ENCODE data around the gene RAPGEF1. TPM values are rescaled to one million over a fixed set of nuclear protein-coding genes. Genes with fewer than 3 reads are reported as not detected.

RAPGEF1 gene
- total and polyA plus RNA-seq, 2 experiments from 2014 or later, result 26.2 to 29.7 TPM

DNA sequence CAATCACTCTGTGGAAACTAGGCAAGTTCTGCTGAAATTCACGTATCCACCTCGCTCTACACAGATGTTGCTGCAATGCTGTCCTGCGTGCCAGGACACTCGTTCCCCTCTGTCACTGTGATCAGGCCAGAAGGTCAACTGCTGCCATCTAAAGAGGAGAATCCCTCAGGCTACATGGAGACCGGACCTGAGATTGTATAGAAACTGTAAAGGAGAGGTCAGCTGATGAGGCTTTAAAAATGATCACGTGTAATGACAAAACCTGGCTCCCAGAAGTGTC lies 114.4 kb downstream of the RAPGEF1 start:
- Histone ChIP-seq H2AFZ (no peak overlapping the region), H3K4me3 (no peak overlapping the region), H3K79me2 (no peaks in the 10 kb centered on the region), H3K36me3 (replicated peaks; ENCODE audit: insufficient read depth, low read depth) (no peaks in the 10 kb centered on the region), H4K20me1 (ENCODE audit: insufficient read depth, poor library complexity, severe bottlenecking) (no peaks in the 10 kb centered on the region), H3K4me1 (ENCODE audit: insufficient read depth) (no peaks in the 10 kb centered on the region), H3K27me3 (no peaks in the 10 kb centered on the region), H3K27ac (no peak overlapping the region), H3K9me3 (ENCODE audit: low read depth) (no peaks in the 10 kb centered on the region), H3K4me2 (no peak overlapping the region), H3K9me2 (replicated peaks; ENCODE audit: insufficient read depth) (no peaks in the 10 kb centered on the region)
- TF ChIP-seq, protein P1, sequence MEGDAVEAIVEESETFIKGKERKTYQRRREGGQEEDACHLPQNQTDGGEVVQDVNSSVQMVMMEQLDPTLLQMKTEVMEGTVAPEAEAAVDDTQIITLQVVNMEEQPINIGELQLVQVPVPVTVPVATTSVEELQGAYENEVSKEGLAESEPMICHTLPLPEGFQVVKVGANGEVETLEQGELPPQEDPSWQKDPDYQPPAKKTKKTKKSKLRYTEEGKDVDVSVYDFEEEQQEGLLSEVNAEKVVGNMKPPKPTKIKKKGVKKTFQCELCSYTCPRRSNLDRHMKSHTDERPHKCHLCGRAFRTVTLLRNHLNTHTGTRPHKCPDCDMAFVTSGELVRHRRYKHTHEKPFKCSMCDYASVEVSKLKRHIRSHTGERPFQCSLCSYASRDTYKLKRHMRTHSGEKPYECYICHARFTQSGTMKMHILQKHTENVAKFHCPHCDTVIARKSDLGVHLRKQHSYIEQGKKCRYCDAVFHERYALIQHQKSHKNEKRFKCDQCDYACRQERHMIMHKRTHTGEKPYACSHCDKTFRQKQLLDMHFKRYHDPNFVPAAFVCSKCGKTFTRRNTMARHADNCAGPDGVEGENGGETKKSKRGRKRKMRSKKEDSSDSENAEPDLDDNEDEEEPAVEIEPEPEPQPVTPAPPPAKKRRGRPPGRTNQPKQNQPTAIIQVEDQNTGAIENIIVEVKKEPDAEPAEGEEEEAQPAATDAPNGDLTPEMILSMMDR (IDR thresholded peaks at IDR 0.05; ENCODE audit: poor library complexity), result no peak
- TF ChIP-seq EZH2phosphoT487 (IDR thresholded peaks at IDR 0.05; ENCODE audit: low read depth, severe bottlenecking, unreplicated experiment), result no peak
- TF ChIP-seq EZH2 (IDR thresholded peaks at IDR 0.05; ENCODE audit: borderline replicate concordance), result no peak
- WGBS (ENCODE audit: low lambda C conversion rate, missing lambda C conversion rate), result 93% methylated on average over 6 of the region's 6 CpGs
- DNase-seq (ENCODE audit: low spot score), result no peak

DNA sequence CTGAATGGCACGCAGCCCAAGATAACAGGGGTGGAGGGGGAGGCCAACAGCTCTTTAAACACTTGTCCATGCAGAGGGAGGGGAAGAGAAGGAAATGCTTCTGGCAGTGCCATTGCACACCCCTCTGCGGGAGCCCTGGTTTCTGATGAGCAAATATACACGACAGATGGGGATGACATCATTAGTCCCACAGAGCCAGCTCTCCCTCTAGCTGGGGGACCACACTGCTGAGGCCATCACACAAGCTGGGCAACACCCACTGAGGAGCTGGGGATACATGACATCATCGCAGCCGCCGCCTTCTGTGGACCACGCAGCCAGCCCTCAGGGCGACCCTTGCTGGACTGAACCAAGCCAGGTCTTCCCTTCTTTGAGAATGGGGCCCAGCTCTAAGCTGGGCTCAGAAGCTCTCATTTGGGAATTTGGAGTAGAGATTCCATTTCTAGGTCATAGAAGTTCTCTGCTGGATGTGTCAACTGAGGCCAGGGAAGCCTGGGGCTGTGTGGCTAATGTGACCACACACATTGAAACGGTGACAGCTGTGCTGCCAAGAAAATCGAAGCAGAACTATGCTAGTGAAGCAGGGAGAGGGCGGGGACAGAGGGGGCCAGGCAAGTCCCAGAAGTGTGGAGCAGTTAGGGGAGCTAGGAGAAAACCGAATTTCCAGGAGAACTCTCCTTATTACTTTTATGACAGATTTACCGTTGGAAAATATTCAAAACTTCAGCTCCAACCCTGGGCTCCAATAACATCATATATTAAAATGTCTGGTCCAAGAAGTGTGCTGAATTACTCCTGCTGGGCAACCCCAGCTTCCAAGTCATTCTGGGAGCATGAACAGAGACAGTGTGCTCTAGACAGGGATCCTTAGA lies 115.0 kb downstream of the RAPGEF1 start:
- no peak overlapping the region for H3K4me2 ChIP-seq
- no peak overlapping the region for H3K27ac ChIP-seq
- no peaks in the 10 kb centered on the region for H4K20me1 ChIP-seq (ENCODE audit: insufficient read depth, poor library complexity, severe bottlenecking)
- 90% methylated on average over 13 of the region's 13 CpGs for WGBS (ENCODE audit: low lambda C conversion rate, missing lambda C conversion rate)
- no peak for DNase-seq (ENCODE audit: low spot score)
- TF ChIP-seq EZH2 (IDR thresholded peaks at IDR 0.05; ENCODE audit: borderline replicate concordance), result no peak
- TF ChIP-seq, protein P1 (IDR thresholded peaks at IDR 0.05; ENCODE audit: poor library complexity), result no peak
- no peak for TF ChIP-seq EZH2phosphoT487 (IDR thresholded peaks at IDR 0.05; ENCODE audit: low read depth, severe bottlenecking, unreplicated experiment)
- no peaks in the 10 kb centered on the region for H3K79me2 ChIP-seq
- H3K4me1 ChIP-seq (ENCODE audit: insufficient read depth), result no peaks in the 10 kb centered on the region
- H3K36me3 ChIP-seq (replicated peaks; ENCODE audit: insufficient read depth, low read depth), result no peaks in the 10 kb centered on the region
- H3K4me3 ChIP-seq, result no peak overlapping the region
- H2AFZ ChIP-seq, result no peak overlapping the region
- H3K27me3 ChIP-seq, result no peaks in the 10 kb centered on the region
- H3K9me2 ChIP-seq (replicated peaks; ENCODE audit: insufficient read depth), result no peaks in the 10 kb centered on the region
- H3K9me3 ChIP-seq (ENCODE audit: low read depth), result no peaks in the 10 kb centered on the region

DNA sequence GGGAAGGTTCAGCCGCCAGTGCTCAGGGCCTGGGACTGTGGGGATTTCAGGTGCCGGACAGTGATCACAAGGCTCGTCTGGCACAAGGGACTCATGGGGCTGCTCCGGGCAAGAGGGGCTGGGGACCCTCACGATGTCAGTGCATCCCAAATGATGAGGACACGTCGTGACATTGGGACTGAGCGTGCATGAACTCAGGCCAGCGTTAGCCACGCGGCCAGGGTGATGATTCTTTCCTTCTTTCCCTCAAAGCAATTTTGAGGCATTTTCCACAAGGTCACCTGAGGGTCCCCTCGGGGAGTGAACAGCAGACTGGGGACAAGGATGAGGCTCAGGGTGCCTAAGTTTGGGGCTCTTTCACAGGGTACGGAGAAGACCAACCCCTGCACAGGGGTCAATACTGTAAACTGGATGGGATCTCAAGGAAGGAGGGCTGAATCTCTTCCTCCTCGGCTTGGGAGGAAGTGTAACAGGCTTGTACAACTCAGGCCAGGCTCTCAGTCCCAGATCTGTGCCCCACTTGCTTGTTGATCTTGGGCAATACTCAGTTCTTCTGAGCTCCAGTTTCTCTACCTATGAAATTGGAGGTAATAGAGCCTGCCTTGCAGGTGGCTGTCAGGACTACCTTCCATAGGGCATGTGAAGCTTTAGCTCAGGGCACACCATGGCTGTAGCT lies 116.1 kb downstream of the RAPGEF1 start:
- 94% methylated on average over 14 of the region's 14 CpGs for WGBS (ENCODE audit: low lambda C conversion rate, missing lambda C conversion rate)
- H3K9me2 ChIP-seq (replicated peaks; ENCODE audit: insufficient read depth), result no peaks in the 10 kb centered on the region
- H3K36me3 ChIP-seq (replicated peaks; ENCODE audit: insufficient read depth, low read depth), result no peaks in the 10 kb centered on the region

More for the DNA sequence above, 116.1 kb downstream of the RAPGEF1 start:
- H3K4me3 ChIP-seq, result no peak overlapping the region
- DNase-seq (ENCODE audit: low spot score), result no peak
- no peak overlapping the region for H3K4me2 ChIP-seq
- no peak overlapping the region for H3K27ac ChIP-seq
- H3K4me1 ChIP-seq (ENCODE audit: insufficient read depth), result no peaks in the 10 kb centered on the region
- H3K27me3 ChIP-seq, result no peaks in the 10 kb centered on the region
- no peak overlapping the region for H2AFZ ChIP-seq
- H3K9me3 ChIP-seq (ENCODE audit: low read depth), result no peaks in the 10 kb centered on the region
- TF ChIP-seq EZH2 (IDR thresholded peaks at IDR 0.05; ENCODE audit: borderline replicate concordance) (no peak), EZH2phosphoT487 (IDR thresholded peaks at IDR 0.05; ENCODE audit: low read depth, severe bottlenecking, unreplicated experiment) (no peak)
- TF ChIP-seq, protein P1 (IDR thresholded peaks at IDR 0.05; ENCODE audit: poor library complexity), result no peak
- no peaks in the 10 kb centered on the region for H3K79me2 ChIP-seq
- H4K20me1 ChIP-seq (ENCODE audit: insufficient read depth, poor library complexity, severe bottlenecking), result no peaks in the 10 kb centered on the region

All from hepatocyte (in vitro differentiated cells).